Heart right ventricle (tissue), 16 donors: ENCODE results near the gene UGT3A1. TPM values are rescaled to one million over a fixed set of nuclear protein-coding genes. Genes with fewer than 3 reads are reported as not detected.

Experiments
- ATAC-seq, 8 donors: fragments of 200-7000 bp; cut with Tn5 transposase; one replicate each; pipeline ENCODE4 v1.9.1; 2020; ENCODE audit warnings: mild to moderate bottlenecking in 8 of 8, moderate library complexity in 8 of 8, moderate number of reproducible peaks in 1 of 8
- DNase-seq, 2 donors: peaks; one replicate each; pipeline ENCODE4 v3.0.0-alpha.2; 2020
- H3K27ac ChIP-seq, 10 donors: fragments of 200-600 bp; sonication (generic) in 2 of 10; one replicate each; pipeline versions ENCODE4 v1.5.0 to v1.8.0; 2020 to 2022; ENCODE audit warnings: mild to moderate bottlenecking in 3 of 10
- H3K27me3 ChIP-seq, 7 donors: fragments of 200-600 bp; one replicate each; pipeline ENCODE4 v1.8.0; 2021 to 2022; ENCODE audit warnings: mild to moderate bottlenecking in 2 of 7
- H3K36me3 ChIP-seq, 9 donors: fragments of 200-600 bp; sonication (generic) in 1 of 9; one replicate each; pipeline versions ENCODE4 v1.5.0 to v1.8.0; 2020 to 2022; ENCODE audit warnings: mild to moderate bottlenecking in 2 of 9
- H3K4me1 ChIP-seq, 9 donors: fragments of 200-600 bp; sonication (generic) in 1 of 9; one replicate each; pipeline versions ENCODE4 v1.5.0 to v1.8.0; 2020 to 2022; ENCODE audit warnings: mild to moderate bottlenecking in 4 of 9
- H3K4me3 ChIP-seq, 10 donors: fragments of 200-600 bp; sonication (generic) in 2 of 10; one replicate each; pipeline versions ENCODE4 v1.5.0 to v1.8.0; 2020 to 2022; ENCODE audit warnings: mild to moderate bottlenecking in 7 of 10, moderate library complexity in 2 of 10
- H3K9me3 ChIP-seq, 11 donors: fragments of 200-600 bp in 10 of 11; sonication (generic) in 2 of 11; one replicate each; pipeline versions ENCODE4 v1.5.0 to v1.8.0; 2013 to 2022; ENCODE audit warnings: mild to moderate bottlenecking in 2 of 11, control low read depth in 1 of 11, moderate library complexity in 1 of 11
- CTCF ChIP-seq, 9 donors: fragments of 200-600 bp; sonication (generic) in 2 of 9; IDR thresholded peaks; one replicate each; pipeline versions ENCODE4 v1.5.0 to v1.8.0; 2021 to 2022; ENCODE audit warnings: antibody characterized with exemption in 9 of 9, mild to moderate bottlenecking in 5 of 9, moderate library complexity in 1 of 9
- WGBS, 2 donors: extraction: QIAGEN DNeasy Blood & Tissue Kit; methylation state at CpG; one replicate each; pipeline ENCODE4 v1.1.7; 2013; ENCODE audit warnings: inconsistent platforms in 1 of 2; 5-methylcytosine and 5-hydroxymethylcytosine counted together
- intact Hi-C, 10 donors: fragments of 100-400 bp; cut with DNase I; formaldehyde crosslinking; loops; one replicate each; pipeline versions ENCODE4 v1.11.1 to v1.14.2; 2022
- polyA plus RNA-seq, 2 donors: library from polyadenylated mRNA; stranded (reverse); fragments of 200-250 nt; gene quantifications; one replicate each; pipeline ENCODE4 v1.2.3, GENCODE V29; 2013
- total RNA-seq, 10 donors: library from RNA; stranded (reverse); fragmentation: NEBNext Ultra II Directional in 3 of 10; extraction: Animal tissue kit (Norgen Biotek cat#: 25700) in 3 of 10; gene quantifications; one replicate each; pipeline versions ENCODE4 v1.2.1 to v1.2.4, GENCODE V29; 2021 to 2023
- donor health status: Arrhythmogenic right ventricular cardiomyopathy.
- donor health status: ischemic (EF 13 %, LVEDD 7.1; RV severe dilation, severe dysfunction).
- donor health status: healthy with polysubstance abuse.
- donor health status: DM: no; HTN: yes; CAD: no.
- donor health status: DM: no; HTN: no; CAD: no.
- donor health status: ischemic (EF 25% LVEDD 6.9; RV normal size, moderate dysfunction).
- donor health status: ischemic (EF 25% LVEDD 5.7; RV mildly dilated, moderate dysfunction).
- donor health status: healthy.
- donor health status: DM: yes; HTN: yes; CAD: no.
- donor health status: Ischemic cardiomyopathy.
- donor health status: ischemic (EF 35%, LVEDD 5.7; RV mildly dilated, moderate dysfunction).
- donor health status: nonischemic (EF 11% LVEDD 7.7; RV severe dilation, severe dysfunction).
- donor health status: DM: yes; HTN: yes; CAD: no.
- donor health status: PGD.
- donor health status: ischemic (EF 29% LVEDD 5.4; RV normal size, mild dysfunction).
- donor health status: nonischemic (EF 23%, LVEDD 6.1; RV moderate dilation, normal function).

Gene UGT3A1
- total and polyA plus RNA-seq, 12 donors, result not detected

GRCh38 chr5:36031223-36031622, 40.0 kb upstream of the UGT3A1 start:
- H3K4me3 ChIP-seq, result no peak overlapping the region
- peaks cover 0 to 4% (median 0%) of the 10 kb centered on the region in 11 donors for H3K9me3 ChIP-seq
- H3K4me1 ChIP-seq, result no peaks in the 10 kb centered on the region
- no peak for TF ChIP-seq CTCF (IDR thresholded peaks at IDR 0.05)
- intact Hi-C loops, result no loop called here
- H3K27me3 ChIP-seq, result peaks cover 0 to 5% (median 0%) of the 10 kb centered on the region in 7 donors
- WGBS, 2 donors, result 71 to 80% methylated on average over 6 of the region's 6 CpGs
- DNase-seq (no peak), ATAC-seq (no peak)
- H3K27ac ChIP-seq, result no peak overlapping the region
- no peaks in the 10 kb centered on the region for H3K36me3 ChIP-seq

- Histone ChIP-seq H3K4me3 (no peak overlapping the region), H3K9me3 (peaks cover 0 to 9% (median 0%) of the 10 kb centered on the region in 11 donors), H3K4me1 (no peaks in the 10 kb centered on the region), H3K27ac (no peak overlapping the region), H3K27me3 (peaks cover 0 to 5% (median 0%) of the 10 kb centered on the region in 7 donors), H3K36me3 (no peaks in the 10 kb centered on the region)
- intact Hi-C loops, result no loop called here
- DNase-seq (no peak), ATAC-seq (no peak)
- TF ChIP-seq CTCF (IDR thresholded peaks at IDR 0.05), result no peak
- WGBS, 2 donors, result 78 to 93% methylated on average over 1 of the region's 1 CpG
These were observed 38.7 kb upstream of the UGT3A1 start for GRCh38 chr5:36029914-36030313.

GRCh38 chr5:36028816-36029465, 37.8 kb upstream of the UGT3A1 start:
- no peaks in the 10 kb centered on the region for H3K36me3 ChIP-seq
- no peak overlapping the region for H3K4me3 ChIP-seq
- peaks cover 0 to 5% (median 0%) of the 10 kb centered on the region in 7 donors for H3K27me3 ChIP-seq
- no peaks in the 10 kb centered on the region for H3K4me1 ChIP-seq
- TF ChIP-seq CTCF (IDR thresholded peaks at IDR 0.05), result no peak
- peaks cover 0 to 19% (median 0%) of the 10 kb centered on the region in 11 donors for H3K9me3 ChIP-seq
- 73 to 78% methylated on average over 5 of the region's 5 CpGs for WGBS, 2 donors
- intact Hi-C loops, result no loop called here
- no peak overlapping the region for H3K27ac ChIP-seq
- DNase-seq, result no peak
- ATAC-seq, result no peak

GRCh38 chr5:36027711-36028110, 36.5 kb upstream of the UGT3A1 start:
- DNase-seq, result no peak
- 81 to 83% methylated on average over 8 of the region's 8 CpGs for WGBS, 2 donors
- Histone ChIP-seq H3K4me1 (no peaks in the 10 kb centered on the region), H3K36me3 (no peaks in the 10 kb centered on the region), H3K27me3 (peaks cover 0 to 5% (median 0%) of the 10 kb centered on the region in 7 donors), H3K9me3 (peaks cover 0 to 20% (median 0%) of the 10 kb centered on the region in 11 donors), H3K27ac (no peak overlapping the region), H3K4me3 (no peak overlapping the region)
- no peak for ATAC-seq
- intact Hi-C loops, result no loop called here
- no peak for TF ChIP-seq CTCF (IDR thresholded peaks at IDR 0.05)
